AG04450 (cell line): ENCODE results near the gene NME7. TPM values are rescaled to one million over a fixed set of nuclear protein-coding genes. Genes with fewer than 3 reads are reported as not detected.
A peak's percentile ranks its signal among the peaks of the same experiment; 100 is the strongest.

Experiments
- CTCF ChIA-PET: fragments of 300-600, 350-600 bp; formaldehyde crosslinking; extraction: SDS; loops from one replicate; lab custom pipeline; 2022; ENCODE audit warnings: antibody characterized with exemption, inconsistent platforms; lab: Charles Lee
- POLR2A ChIA-PET: fragments of 350-600 bp; formaldehyde crosslinking; extraction: SDS; loops from one replicate; lab custom pipeline; 2021; ENCODE audit warnings: antibody characterized with exemption, inconsistent platforms; lab: Yijun Ruan, JAX
- DNase-seq: peaks from one replicate; pipeline ENCODE4 v3.0.0-alpha.2; 2011; ENCODE audit warnings: low read depth, low spot score
- H3K27ac ChIP-seq: one replicate; pipeline ENCODE4 v1.5.1; 2012; ENCODE audit warnings: low read depth, low read length, control low read depth
- H3K27me3 ChIP-seq: one replicate; pipeline ENCODE4 v1.6.0; 2012; ENCODE audit warnings: low read length; ENCODE audit not compliant: control insufficient read depth, insufficient read depth
- H3K4me3 ChIP-seq: 2 replicates; pipeline ENCODE4 v1.5.1; 2011; ENCODE audit warnings: mild to moderate bottlenecking, low read depth, low read length, control low read depth
- H3K9me3 ChIP-seq: 2 replicates; pipeline ENCODE4 v1.5.1; 2012; ENCODE audit warnings: low read length; ENCODE audit not compliant: control insufficient read depth, insufficient read depth
- CTCF ChIP-seq: IDR thresholded peaks from 2 replicates; pipeline ENCODE4 v1.5.1; 2011; ENCODE audit warnings: low read depth, low read length, control low read depth, inconsistent platforms
- polyA plus RNA-seq: library from polyadenylated mRNA; depleted of rRNA; stranded (reverse); fragments of >200 nt; gene quantifications from 2 replicates; pipeline ENCODE4 v1.2.3, GENCODE V29; 2011

NME7 gene
- polyA plus RNA-seq, 1 experiment: 27.3 TPM

DNA sequence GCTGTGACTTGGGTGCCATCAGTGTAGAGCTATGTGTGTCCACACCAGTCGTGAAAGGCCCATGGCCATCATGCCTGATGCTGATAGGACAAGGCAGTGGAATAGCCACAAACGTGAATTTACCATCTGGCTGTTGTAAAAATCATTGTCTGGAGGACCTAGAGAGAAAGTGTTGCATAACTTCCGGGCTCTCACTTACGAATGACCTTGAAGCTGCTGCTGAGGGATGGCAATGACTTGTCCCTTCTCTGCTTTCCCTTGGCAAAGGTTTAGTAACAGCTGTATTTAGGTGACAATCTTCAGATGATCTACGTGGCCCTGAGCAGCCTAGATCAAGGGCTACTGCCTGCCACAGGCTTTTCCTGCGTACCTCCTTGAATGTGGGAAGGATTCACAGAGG lies 255.4 kb downstream of the NME7 start:
- DNase-seq: no peak
- CTCF ChIA-PET: interaction anchor here (0.7 to 2.9 kb wide), 3 partner anchors 8 to 1175 kb away, joined by 3 to 14 read pairs (median 4); no protein-coding TSS in a partner anchor
- H3K27me3 ChIP-seq: no peaks in the 10 kb centered on the region
- H3K4me3 ChIP-seq: no peak overlapping the region
- peak overlapping the region; percentile 33 for H3K27ac ChIP-seq
- no peaks in the 10 kb centered on the region; the same call in 1 of the 2 replicates for H3K9me3 ChIP-seq
- no peak for TF ChIP-seq CTCF
- POLR2A ChIA-PET: interaction anchor here (0.8 kb wide), 1 partner anchor 10 kb away, joined by 3 read pairs; no protein-coding TSS in a partner anchor

- POLR2A ChIA-PET: no interaction called here
- Histone ChIP-seq H3K27ac (peak overlapping the region; percentile 12), H3K27me3 (no peaks in the 10 kb centered on the region), H3K4me3 (no peak overlapping the region), H3K9me3 (no peaks in the 10 kb centered on the region; the same call in 1 of the 2 replicates)
- CTCF ChIA-PET: interaction anchor here (0.7 to 2.9 kb wide), 4 partner anchors 9 to 768 kb away, joined by 3 to 14 read pairs (median 4); no protein-coding TSS in a partner anchor
- no peak for TF ChIP-seq CTCF
- DNase-seq: no peak
These were observed 256.1 kb downstream of the NME7 start for GRCh38 chr1:169111472-169111871.

GRCh38 chr1:169110689-169111447 lies 256.7 kb downstream of the NME7 start:
- TF ChIP-seq CTCF: no peak
- ChIA-PET CTCF (interaction anchor here (0.7 to 2.9 kb wide), 3 partner anchors 238 to 768 kb away, joined by 3 to 14 read pairs (median 4); no protein-coding TSS in a partner anchor), POLR2A (interaction anchor here (1.1 kb wide), 1 partner anchor 257 kb away, joined by 8 read pairs; the partner anchor contains the start of genes BLZF1 and NME7)
- no peak overlapping the region for H3K4me3 ChIP-seq
- H3K27ac ChIP-seq: no peak overlapping the region
- DNase-seq: no peak
- H3K27me3 ChIP-seq: no peaks in the 10 kb centered on the region
- no peaks in the 10 kb centered on the region; the same call in 1 of the 2 replicates for H3K9me3 ChIP-seq

GRCh38 chr1:169110236-169110635 lies 257.4 kb downstream of the NME7 start:
- Histone ChIP-seq H3K27ac (no peak overlapping the region), H3K27me3 (peaks cover 1% of the 10 kb centered on the region), H3K4me3 (peak overlapping the region; percentile 41), H3K9me3 (no peaks in the 10 kb centered on the region; the same call in 1 of the 2 replicates)
- CTCF ChIA-PET: interaction anchor here (1.1 to 2.9 kb wide), 2 partner anchors 239 to 767 kb away, joined by 4 to 14 read pairs; no protein-coding TSS in a partner anchor
- no peak for DNase-seq
- POLR2A ChIA-PET: interaction anchor here (1.1 kb wide), 1 partner anchor 257 kb away, joined by 8 read pairs; the partner anchor contains the start of genes BLZF1 and NME7
- TF ChIP-seq CTCF: no peak
